ENCODE data around the gene RPS25. TPM values are rescaled to one million over a fixed set of nuclear protein-coding genes. Genes with fewer than 3 reads are reported as not detected.

The RPS25 gene
- polyA plus RNA-seq, 1 of the 3 experiments (the other 2 are of a cell fraction), result 2,688 TPM

DNA sequence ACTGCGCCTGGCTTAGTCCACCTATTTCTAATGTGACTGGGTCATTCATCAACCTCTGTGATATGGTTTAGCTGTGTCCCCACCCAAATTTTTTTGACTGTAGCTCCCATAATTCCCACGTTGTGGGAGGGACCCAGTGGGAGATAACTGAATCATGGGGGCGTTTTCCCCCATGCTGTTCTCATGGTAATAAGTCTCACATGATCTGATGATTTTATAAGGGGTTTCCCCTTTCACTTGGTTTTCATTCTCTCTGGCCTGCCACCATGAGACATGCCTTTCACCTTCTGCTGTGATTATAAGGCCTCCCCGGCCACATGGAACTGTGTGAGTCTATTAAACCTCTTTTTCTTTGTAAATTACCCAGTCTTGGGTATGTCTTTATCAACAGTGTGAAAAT, 11.5 kb downstream of the RPS25 start:
- TF ChIP-seq TCF12 (IDR thresholded peaks at IDR 0.05) (no peak), EZH2phosphoT487 (IDR thresholded peaks at IDR 0.05; ENCODE audit: borderline replicate concordance, low read depth) (no peak), RAD21 (IDR thresholded peaks at IDR 0.05; ENCODE audit: low read length) (no peak)
- H3K9me3 ChIP-seq, result no peaks in the 10 kb centered on the region
- H3K36me3 ChIP-seq (replicated peaks in 1 of 2; ENCODE audit: control insufficient read depth in 1 of 2, insufficient read depth in 2 of 2, low read length in 1 of 2), result peaks cover 7 to 46% of the 10 kb centered on the region in 2 experiments
- H3K27ac ChIP-seq (ENCODE audit: low read depth in 2 of 2, low read length in 1 of 2), result no peak overlapping the region
- 97% methylated on average over 4 of the region's 4 CpGs for WGBS (ENCODE audit: low lambda C conversion rate)
- peaks cover 8% of the 10 kb centered on the region for H3F3A ChIP-seq (replicated peaks; ENCODE audit: insufficient read depth)
- DNase-seq, result no peak
- H3K9me2 ChIP-seq, result no peaks in the 10 kb centered on the region
- peaks cover 10% of the 10 kb centered on the region; the same call in 1 of the 2 replicates for H3K79me2 ChIP-seq (ENCODE audit: insufficient read depth)
- no peaks in the 10 kb centered on the region for H3K27me3 ChIP-seq (ENCODE audit: insufficient read depth)
- no peaks in the 10 kb centered on the region; a peak in 1 of 4 replicates for H3K4me1 ChIP-seq (ENCODE audit: control insufficient read depth in 1 of 2, insufficient read depth in 2 of 2, low read depth in 1 of 2, low read length in 1 of 2)
- no peaks in the 10 kb centered on the region for H4K20me1 ChIP-seq (ENCODE audit: insufficient read depth)
- H3K4me2 ChIP-seq, result no peak overlapping the region
- CTCF ChIA-PET, result no interaction called here
- no peak overlapping the region for H3K9ac ChIP-seq
- H3K4me3 ChIP-seq (ENCODE audit: low read depth in 2 of 2, low read length in 1 of 2), result no peak overlapping the region
- H2AFZ ChIP-seq (ENCODE audit: low read depth), result no peak overlapping the region
- POLR2A ChIA-PET, result no interaction called here

GRCh38 chr11:119000906-119001305, 17.2 kb downstream of the RPS25 start:
- Histone ChIP-seq H2AFZ (ENCODE audit: low read depth) (no peak overlapping the region), H3K36me3 (replicated peaks in 1 of 2; ENCODE audit: control insufficient read depth in 1 of 2, insufficient read depth in 2 of 2, low read length in 1 of 2) (peaks cover 3 to 54% of the 10 kb centered on the region in 2 experiments), H3K27me3 (ENCODE audit: insufficient read depth) (no peaks in the 10 kb centered on the region), H3K4me3 (ENCODE audit: low read depth in 2 of 2, low read length in 1 of 2) (no peak overlapping the region), H3K9me2 (no peaks in the 10 kb centered on the region), H3K27ac (ENCODE audit: low read depth in 2 of 2, low read length in 1 of 2) (0 out of 4 replicates have a peak overlapping the region, but pooled peaks of 1 of the 2 experiments have one; percentile 69), H3K4me1 (ENCODE audit: control insufficient read depth in 1 of 2, insufficient read depth in 2 of 2, low read depth in 1 of 2, low read length in 1 of 2) (peaks cover 5 to 16% of the 10 kb centered on the region in 2 experiments; a peak in 3 of 4 replicates), H3F3A (replicated peaks; ENCODE audit: insufficient read depth) (peaks cover 23% of the 10 kb centered on the region), H3K9me3 (no peaks in the 10 kb centered on the region), H3K4me2 (no peak overlapping the region; the same call in 1 of the 2 replicates), H3K9ac (no peak overlapping the region), H3K79me2 (ENCODE audit: insufficient read depth) (peaks cover 58% of the 10 kb centered on the region), H4K20me1 (ENCODE audit: insufficient read depth) (no peaks in the 10 kb centered on the region)
- TF ChIP-seq RXRA (IDR thresholded peaks at IDR 0.05; ENCODE audit: borderline replicate concordance, low read depth) (no peak), CHD2 (IDR thresholded peaks at IDR 0.05; ENCODE audit: low read length, partially characterized antibody) (no peak)
- ChIA-PET CTCF (interaction anchor here (0.6 to 4.1 kb wide), 2 partner anchors 43 to 126 kb away, joined by 3 to 13 read pairs; partner anchors contain the start of gene UPK2), POLR2A (interaction anchor here (1.1 kb wide), 1 partner anchor 56 kb away, joined by 3 read pairs; no protein-coding TSS in a partner anchor)
- 13% methylated on average over 1 of the region's 1 CpG for WGBS (ENCODE audit: low lambda C conversion rate)
- DNase-seq, result no peak

DNA sequence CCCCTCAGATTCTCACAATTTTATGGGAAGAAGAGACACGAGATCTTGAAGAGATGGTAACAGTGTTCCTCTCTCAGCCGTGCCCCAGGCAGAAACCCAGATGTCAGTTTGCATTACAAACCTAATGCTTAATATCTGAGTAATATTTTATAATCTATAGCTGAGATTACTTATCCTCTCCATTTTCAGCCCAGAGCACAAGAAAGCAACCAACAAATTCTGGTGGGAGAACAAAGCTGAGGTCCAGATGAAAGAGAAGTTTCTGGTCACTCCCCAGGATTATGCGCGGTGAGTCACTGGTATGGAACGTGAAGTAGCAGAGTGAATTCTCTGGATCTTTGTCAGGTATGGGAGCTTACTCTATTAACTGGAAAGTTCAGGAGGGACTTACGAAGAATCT, 19.3 kb downstream of the RPS25 start:
- peak overlapping the region; percentile 53 to 69 for H3K27ac ChIP-seq (ENCODE audit: low read depth in 2 of 2, low read length in 1 of 2)
- ChIA-PET CTCF (interaction anchor here (4.1 kb wide), 1 partner anchor 41 kb away, joined by 13 read pairs; the partner anchor contains the start of gene UPK2), POLR2A (no interaction called here)
- H3K79me2 ChIP-seq (ENCODE audit: insufficient read depth), result peaks cover 58% of the 10 kb centered on the region
- peaks cover 3 to 39% of the 10 kb centered on the region in 2 experiments for H3K36me3 ChIP-seq (replicated peaks in 1 of 2; ENCODE audit: control insufficient read depth in 1 of 2, insufficient read depth in 2 of 2, low read length in 1 of 2)
- no peaks in the 10 kb centered on the region for H4K20me1 ChIP-seq (ENCODE audit: insufficient read depth)
- no peak for DNase-seq
- TF ChIP-seq JUND (IDR thresholded peaks at IDR 0.05), result peak; percentile 65
- TF ChIP-seq, protein P1, sequence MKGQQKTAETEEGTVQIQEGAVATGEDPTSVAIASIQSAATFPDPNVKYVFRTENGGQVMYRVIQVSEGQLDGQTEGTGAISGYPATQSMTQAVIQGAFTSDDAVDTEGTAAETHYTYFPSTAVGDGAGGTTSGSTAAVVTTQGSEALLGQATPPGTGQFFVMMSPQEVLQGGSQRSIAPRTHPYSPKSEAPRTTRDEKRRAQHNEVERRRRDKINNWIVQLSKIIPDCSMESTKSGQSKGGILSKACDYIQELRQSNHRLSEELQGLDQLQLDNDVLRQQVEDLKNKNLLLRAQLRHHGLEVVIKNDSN (IDR thresholded peaks at IDR 0.05; ENCODE audit: borderline replicate concordance, low read depth), result no peak
- TF ChIP-seq RAD21 (IDR thresholded peaks at IDR 0.05; ENCODE audit: low read length), result no peak
- peak; percentile 78 for TF ChIP-seq FOSL2 (IDR thresholded peaks at IDR 0.05; ENCODE audit: borderline replicate concordance, low read depth)
- TF ChIP-seq POLR2AphosphoS5 (IDR thresholded peaks at IDR 0.05; ENCODE audit: low read depth, low read length), result 0 out of 2 replicates have a peak, but pooled peaks have one; percentile 11
- TF ChIP-seq TCF12 (IDR thresholded peaks at IDR 0.05), result 0 out of 2 replicates have a peak, but pooled peaks have one; percentile 23
- peak; percentile 47; the same call in 1 of the 2 replicates for TF ChIP-seq PBX3 (IDR thresholded peaks at IDR 0.05)
- TF ChIP-seq IRF3 (IDR thresholded peaks at IDR 0.05; ENCODE audit: low read depth, low read length), result no peak
- TF ChIP-seq SIN3A (IDR thresholded peaks at IDR 0.05; ENCODE audit: borderline replicate concordance, low read depth, low read length), result 0 out of 2 replicates have a peak, but pooled peaks have one; percentile 24
- peak overlapping the region; percentile 98 for H3K4me2 ChIP-seq
- peak overlapping the region; percentile 77 to 97 for H3K4me3 ChIP-seq (ENCODE audit: low read depth in 2 of 2, low read length in 1 of 2)
- WGBS (ENCODE audit: low lambda C conversion rate), result 23% methylated on average over 6 of the region's 6 CpGs
- H3F3A ChIP-seq (replicated peaks; ENCODE audit: insufficient read depth), result peaks cover 23% of the 10 kb centered on the region
- H3K27me3 ChIP-seq (ENCODE audit: insufficient read depth), result no peaks in the 10 kb centered on the region
- peak overlapping the region; percentile 78 for H3K9ac ChIP-seq
- H2AFZ ChIP-seq (ENCODE audit: low read depth), result 0 out of 2 replicates have a peak overlapping the region, but pooled peaks have one; percentile 99
- no peaks in the 10 kb centered on the region for H3K9me3 ChIP-seq
- H3K9me2 ChIP-seq, result no peaks in the 10 kb centered on the region
- peaks cover 5 to 16% of the 10 kb centered on the region in 2 experiments; a peak in 3 of 4 replicates for H3K4me1 ChIP-seq (ENCODE audit: control insufficient read depth in 1 of 2, insufficient read depth in 2 of 2, low read depth in 1 of 2, low read length in 1 of 2)

Measured in SK-N-SH (cell line).